Measurements from ENCODE around the gene MSL3B.

GRCh38 chr2:233917116-233917515 lies 48.9 kb upstream of the MSL3B start, which contains the start of gene TRPM8:
- TF ChIP-seq CTCF (conservative IDR thresholded peaks at IDR 0.05 in 1 of 2, IDR thresholded peaks at IDR 0.05 in 1 of 2; ENCODE audit: extremely low read depth in 1 of 2, insufficient read depth in 1 of 2, low read depth in 1 of 2, low read length in 2 of 2) (no peak), EZH2 (IDR thresholded peaks at IDR 0.05; ENCODE audit: borderline replicate concordance, low read length) (no peak)

Data from mammary epithelial cell (primary cell).